ENCODE measurements around the gene NXNL1. TPM values are rescaled to one million over a fixed set of nuclear protein-coding genes. Genes with fewer than 3 reads are reported as not detected.

NXNL1 gene
- total and polyA plus RNA-seq, 2 experiments from 2014 or later: not detected

- peak; percentile 73 to 87 for TF ChIP-seq CTCF (conservative IDR thresholded peaks at IDR 0.05; ENCODE audit: low read depth in 2 of 2)
- peak; percentile 35; the same call in 1 of the 2 replicates for TF ChIP-seq POLR2AphosphoS5 (IDR thresholded peaks at IDR 0.05; ENCODE audit: low read depth)
- no peak for TF ChIP-seq NANOG (IDR thresholded peaks at IDR 0.05; ENCODE audit: borderline replicate concordance)
- no peak for TF ChIP-seq ZNF331 (CRISPR knock-in tag; IDR thresholded peaks at IDR 0.05; ENCODE audit: low read depth)
Observed at GRCh38 chr19:17424743-17425365, 35.9 kb downstream of the NXNL1 start (continued).

- no peak for TF ChIP-seq ETS1 (IDR thresholded peaks at IDR 0.05)
- no peak for TF ChIP-seq CTCF (conservative IDR thresholded peaks at IDR 0.05; ENCODE audit: low read depth in 2 of 2)
- no peak for TF ChIP-seq ZNF114 (CRISPR knock-in tag; IDR thresholded peaks at IDR 0.05)
- Histone ChIP-seq H3K36me3 (ENCODE audit: insufficient read depth) (no peaks in the 10 kb centered on the region), H3K27me3 (ENCODE audit: insufficient read depth) (no peaks in the 10 kb centered on the region), H3K4me2 (no peak overlapping the region), H3K79me2 (replicated peaks; ENCODE audit: insufficient read depth) (no peaks in the 10 kb centered on the region), H4K20me1 (replicated peaks; ENCODE audit: insufficient read depth) (no peaks in the 10 kb centered on the region), H3K9me2 (ENCODE audit: insufficient read depth) (no peaks in the 10 kb centered on the region), H3K4me3 (no peak overlapping the region), H3K27ac (ENCODE audit: low read depth) (no peak overlapping the region), H3K4me1 (ENCODE audit: insufficient read depth) (peaks cover 14% of the 10 kb centered on the region; the same call in 1 of the 2 replicates), H3F3A (replicated peaks; ENCODE audit: low read depth) (0 out of 2 replicates have a peak, but pooled peaks cover 4% of the 10 kb centered on the region), H2AFZ (no peak overlapping the region)
- no peak for ATAC-seq
- H3K9me3 Mint-ChIP-seq: no peaks in the 10 kb centered on the region
- no peak for DNase-seq (ENCODE audit: low spot score)
- peaks cover 20% of the 10 kb centered on the region for H3K4me1 Mint-ChIP-seq
- H3K36me3 Mint-ChIP-seq (ENCODE audit: low read depth): no peaks in the 10 kb centered on the region; the same call in 1 of the 3 replicates
- peak overlapping the region; percentile 67; the same call in 1 of the 2 replicates for H3K27ac Mint-ChIP-seq
- peaks cover 8% of the 10 kb centered on the region for H3K27me3 Mint-ChIP-seq (ENCODE audit: insufficient read depth, low read depth, poor library complexity)
- peak overlapping the region; percentile 36; the same call in 2 of the 3 replicates for H3K4me3 Mint-ChIP-seq
Observed at GRCh38 chr19:17423429-17424208, 37.1 kb downstream of the NXNL1 start.
